ENCODE results near the gene TRIM17. TPM values are rescaled to one million over a fixed set of nuclear protein-coding genes. Genes with fewer than 3 reads are reported as not detected.

TRIM17 gene
- polyA plus RNA-seq, 1 experiment, result 0.16 TPM

- no peaks in the 10 kb centered on the region for H3K9me3 ChIP-seq (ENCODE audit: control insufficient read depth, insufficient read depth, low read length)
- ChIA-PET CTCF (no interaction called here), POLR2A (no interaction called here)
- peaks cover 5% of the 10 kb centered on the region for H3K27me3 ChIP-seq (ENCODE audit: control insufficient read depth, insufficient read depth, low read length)
- no peak overlapping the region for H3K27ac ChIP-seq (ENCODE audit: low read depth, low read length)
- no peak overlapping the region for H3K4me3 ChIP-seq (ENCODE audit: low read depth, low read length)
- no peak for TF ChIP-seq CTCF (IDR thresholded peaks at IDR 0.05; ENCODE audit: low read depth, low read length)
- no peak for DNase-seq (ENCODE audit: low read depth, low spot score)
Measured at GRCh38 chr1:228450200-228450599, 33.5 kb upstream of the TRIM17 start.

- no peak for TF ChIP-seq CTCF (IDR thresholded peaks at IDR 0.05; ENCODE audit: low read depth, low read length)
- CTCF ChIA-PET, result no interaction called here
- no peak overlapping the region for H3K4me3 ChIP-seq (ENCODE audit: low read depth, low read length)
- POLR2A ChIA-PET, result interaction anchor here (0.7 kb wide), 1 partner anchor 9 kb away, joined by 4 read pairs; no protein-coding TSS in a partner anchor
- no peak overlapping the region for H3K27ac ChIP-seq (ENCODE audit: low read depth, low read length)
- H3K9me3 ChIP-seq (ENCODE audit: control insufficient read depth, insufficient read depth, low read length), result no peaks in the 10 kb centered on the region
- peaks cover 5% of the 10 kb centered on the region for H3K27me3 ChIP-seq (ENCODE audit: control insufficient read depth, insufficient read depth, low read length)
- no peak for DNase-seq (ENCODE audit: low read depth, low spot score)
Measured at GRCh38 chr1:228448372-228448771, 31.7 kb upstream of the TRIM17 start.

DNA sequence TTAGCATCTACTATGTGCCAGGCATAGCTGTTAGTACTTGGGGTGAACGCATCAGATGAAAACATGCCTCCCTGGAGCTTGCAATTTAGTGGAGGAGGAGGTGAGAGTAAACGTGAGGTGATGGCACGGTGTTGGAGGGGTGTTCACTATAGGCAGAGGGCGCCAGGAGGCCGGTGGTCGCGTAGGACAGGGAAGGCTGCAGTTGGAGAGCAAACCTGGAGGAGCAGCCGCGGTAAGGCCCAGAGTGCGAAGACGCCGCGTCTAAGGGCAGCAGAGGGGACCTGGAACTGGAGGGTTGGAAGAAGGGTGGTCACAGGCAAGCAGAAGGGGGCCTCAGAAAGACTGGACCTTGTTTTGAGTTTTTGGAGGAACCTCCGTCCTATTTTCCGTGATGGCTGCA, 30.2 kb upstream of the TRIM17 start:
- TF ChIP-seq CTCF (IDR thresholded peaks at IDR 0.05; ENCODE audit: low read depth, low read length), result no peak
- ChIA-PET POLR2A (no interaction called here), CTCF (no interaction called here)
- no peak for DNase-seq (ENCODE audit: low read depth, low spot score)
- H3K27me3 ChIP-seq (ENCODE audit: control insufficient read depth, insufficient read depth, low read length), result peaks cover 10% of the 10 kb centered on the region
- H3K9me3 ChIP-seq (ENCODE audit: control insufficient read depth, insufficient read depth, low read length), result no peaks in the 10 kb centered on the region
- H3K4me3 ChIP-seq (ENCODE audit: low read depth, low read length), result no peak overlapping the region
- no peak overlapping the region for H3K27ac ChIP-seq (ENCODE audit: low read depth, low read length)

DNA sequence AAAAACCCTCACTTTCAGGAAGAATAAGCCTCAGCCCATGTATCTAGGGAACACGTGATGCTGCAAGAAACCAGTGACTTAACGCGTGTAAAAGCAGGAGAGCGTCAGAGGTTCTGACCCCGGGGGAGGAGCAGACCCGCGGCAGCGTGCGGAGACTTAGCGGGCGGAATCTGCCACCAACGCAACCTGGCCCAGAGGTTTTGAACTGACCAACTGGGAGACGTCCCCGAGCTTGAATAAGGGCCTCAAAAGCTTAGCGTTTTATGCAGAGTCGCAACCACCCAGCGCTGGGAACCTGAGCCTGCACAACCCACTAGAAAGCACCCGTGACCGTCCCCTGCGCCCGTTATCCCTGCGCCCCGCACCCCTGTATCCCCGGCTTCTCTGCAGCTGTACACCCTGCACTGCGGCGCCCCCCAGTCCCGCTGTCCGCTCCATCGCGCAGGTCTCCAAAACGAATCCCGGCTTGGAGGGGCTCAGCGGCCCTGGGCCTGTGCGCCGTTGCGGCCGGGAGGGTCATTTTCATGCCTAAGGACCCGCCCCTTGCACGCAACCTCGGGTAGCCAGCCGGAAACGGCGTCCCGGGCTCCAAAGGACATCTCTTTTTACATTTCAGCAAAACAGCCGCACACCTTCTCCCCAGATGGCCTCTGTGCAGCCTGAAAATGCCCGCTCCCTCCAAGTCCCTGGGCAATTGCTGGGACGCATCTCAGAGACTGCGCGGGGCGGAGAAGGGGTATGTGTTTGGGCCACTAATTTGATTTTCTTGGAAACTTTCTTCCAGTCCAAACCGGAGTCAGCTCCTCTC, 29.4 kb upstream of the TRIM17 start:
- CTCF ChIA-PET, result interaction anchor here (0.6 kb wide), 2 partner anchors 39 to 86 kb away, joined by 3 to 11 read pairs; partner anchors contain the start of gene TRIM11
- H3K27ac ChIP-seq (ENCODE audit: low read depth, low read length), result no peak overlapping the region
- H3K4me3 ChIP-seq (ENCODE audit: low read depth, low read length), result peak overlapping the region; percentile 55
- DNase-seq (ENCODE audit: low read depth, low spot score), result no peak
- H3K9me3 ChIP-seq (ENCODE audit: control insufficient read depth, insufficient read depth, low read length), result no peaks in the 10 kb centered on the region
- TF ChIP-seq CTCF (IDR thresholded peaks at IDR 0.05; ENCODE audit: low read depth, low read length), result no peak
- peaks cover 17% of the 10 kb centered on the region for H3K27me3 ChIP-seq (ENCODE audit: control insufficient read depth, insufficient read depth, low read length)
- POLR2A ChIA-PET, result no interaction called here

- Histone ChIP-seq H3K9me3 (ENCODE audit: control insufficient read depth, insufficient read depth, low read length) (no peaks in the 10 kb centered on the region), H3K27me3 (ENCODE audit: control insufficient read depth, insufficient read depth, low read length) (peaks cover 22% of the 10 kb centered on the region), H3K27ac (ENCODE audit: low read depth, low read length) (no peak overlapping the region), H3K4me3 (ENCODE audit: low read depth, low read length) (peak overlapping the region; percentile 55)
- DNase-seq (ENCODE audit: low read depth, low spot score), result no peak
- POLR2A ChIA-PET, result no interaction called here
- no peak for TF ChIP-seq CTCF (IDR thresholded peaks at IDR 0.05; ENCODE audit: low read depth, low read length)
- CTCF ChIA-PET, result no interaction called here
Measured at GRCh38 chr1:228445490-228445842, 28.8 kb upstream of the TRIM17 start.
